ENCODE results near the gene SRSF7.

DNA sequence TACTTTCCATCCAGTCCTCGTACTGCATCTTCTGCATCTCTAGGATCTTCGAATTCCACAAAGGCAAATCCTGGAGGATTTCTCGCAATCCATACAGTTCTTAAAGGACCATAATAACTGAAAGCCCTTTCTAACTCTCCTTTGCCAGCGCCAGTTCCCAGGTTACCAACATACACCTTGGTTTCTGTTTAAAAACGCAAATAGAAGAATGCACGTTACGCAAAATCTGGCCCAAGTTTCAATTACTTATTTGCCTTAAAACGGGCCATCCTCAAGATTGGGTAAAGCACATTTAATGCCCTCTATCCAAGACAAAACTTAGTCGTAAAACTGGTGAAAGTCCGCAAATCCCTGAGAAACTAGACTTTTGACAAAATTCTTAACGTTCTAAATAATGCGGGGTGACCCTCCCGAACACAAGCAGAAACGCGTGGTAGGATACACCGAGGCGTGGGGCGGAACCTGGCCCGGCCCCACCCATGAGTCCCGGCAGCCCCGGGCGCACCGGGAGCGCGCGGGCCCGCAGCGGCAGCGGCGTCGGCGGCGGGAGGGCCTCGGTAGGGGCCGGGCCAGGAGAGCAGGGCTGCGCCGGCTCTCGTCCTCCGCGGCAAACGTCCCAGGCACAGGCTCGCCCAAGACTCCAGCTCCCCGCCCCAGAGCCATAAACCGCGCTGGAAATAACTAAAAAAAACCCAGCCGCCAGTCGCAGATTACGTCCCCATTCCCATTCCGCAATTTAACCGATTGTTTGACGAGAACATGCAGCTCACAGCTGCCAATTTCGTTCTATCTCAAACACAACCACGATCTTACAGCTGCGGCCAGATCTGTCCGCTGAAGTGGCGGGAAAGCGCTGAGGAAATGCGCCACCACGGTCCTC is 910 bp downstream of the SRSF7 start:
- TF ChIP-seq POLR2A (IDR thresholded peaks at IDR 0.05; ENCODE audit: low read length) (no peak), GATA1 (IDR thresholded peaks at IDR 0.05; ENCODE audit: low read depth, low read length) (no peak)
